ENCODE data around the gene CADPS. TPM values are rescaled to one million over a fixed set of nuclear protein-coding genes. Genes with fewer than 3 reads are reported as not detected.

The CADPS gene
- polyA plus RNA-seq, 1 donor (not counting 4 experiments of a cell fraction or from before 2014, with no cell fraction given) = not detected

DNA sequence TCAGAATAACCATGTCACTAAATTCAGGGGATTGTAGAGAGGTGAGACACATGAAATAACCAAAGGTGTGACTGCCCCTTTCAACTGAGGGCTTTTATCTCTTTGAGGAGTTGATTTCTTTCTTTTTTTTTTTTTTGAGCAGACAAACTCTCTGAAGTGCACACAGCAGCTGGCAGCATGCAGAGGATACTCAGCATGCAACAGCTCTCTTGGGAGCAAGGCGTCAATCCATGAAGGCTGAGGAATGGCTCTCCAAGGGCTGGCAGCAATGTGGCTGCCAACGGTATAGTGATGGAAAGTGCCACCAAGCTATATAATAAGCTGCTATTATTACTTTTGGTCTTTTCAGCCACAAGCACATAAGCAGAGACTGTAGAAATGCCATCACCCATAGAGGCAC is 275.2 kb downstream of the CADPS start:
- TF ChIP-seq, protein P1, sequence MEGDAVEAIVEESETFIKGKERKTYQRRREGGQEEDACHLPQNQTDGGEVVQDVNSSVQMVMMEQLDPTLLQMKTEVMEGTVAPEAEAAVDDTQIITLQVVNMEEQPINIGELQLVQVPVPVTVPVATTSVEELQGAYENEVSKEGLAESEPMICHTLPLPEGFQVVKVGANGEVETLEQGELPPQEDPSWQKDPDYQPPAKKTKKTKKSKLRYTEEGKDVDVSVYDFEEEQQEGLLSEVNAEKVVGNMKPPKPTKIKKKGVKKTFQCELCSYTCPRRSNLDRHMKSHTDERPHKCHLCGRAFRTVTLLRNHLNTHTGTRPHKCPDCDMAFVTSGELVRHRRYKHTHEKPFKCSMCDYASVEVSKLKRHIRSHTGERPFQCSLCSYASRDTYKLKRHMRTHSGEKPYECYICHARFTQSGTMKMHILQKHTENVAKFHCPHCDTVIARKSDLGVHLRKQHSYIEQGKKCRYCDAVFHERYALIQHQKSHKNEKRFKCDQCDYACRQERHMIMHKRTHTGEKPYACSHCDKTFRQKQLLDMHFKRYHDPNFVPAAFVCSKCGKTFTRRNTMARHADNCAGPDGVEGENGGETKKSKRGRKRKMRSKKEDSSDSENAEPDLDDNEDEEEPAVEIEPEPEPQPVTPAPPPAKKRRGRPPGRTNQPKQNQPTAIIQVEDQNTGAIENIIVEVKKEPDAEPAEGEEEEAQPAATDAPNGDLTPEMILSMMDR (optimal IDR thresholded peaks at IDR 0.05 in 1 of 3, IDR thresholded peaks at IDR 0.05 in 1 of 3, conservative IDR thresholded peaks at IDR 0.05 in 1 of 3; ENCODE audit: extremely low read depth in 1 of 3, insufficient read depth in 2 of 3, low read length in 3 of 3) = no peak
- TF ChIP-seq EZH2 (IDR thresholded peaks at IDR 0.05; ENCODE audit: low read length) = no peak
- no peak for FAIRE-seq
- dilution Hi-C loops (cut with MboI; ENCODE audit: extremely low pct_ligation_motif_present, low sequenced_read_pairs) = no loop called here
- Histone ChIP-seq H3K4me1 (ENCODE audit: control insufficient read depth, extremely low read depth, insufficient read depth, low read length) (peaks cover 36% of the 10 kb centered on the region), H2AFZ (ENCODE audit: control insufficient read depth, low read length) (no peak overlapping the region), H3K4me3 (ENCODE audit: control insufficient read depth in 2 of 3, extremely low read depth in 1 of 3, insufficient read depth in 2 of 3, low read depth in 1 of 3, low read length in 3 of 3) (no peak overlapping the region), H3K9me3 (ENCODE audit: control insufficient read depth, low read depth, low read length) (no peaks in the 10 kb centered on the region), H3K9ac (ENCODE audit: control insufficient read depth, extremely low read depth, insufficient read depth, low read length) (no peak overlapping the region), H3K9me1 (ENCODE audit: control insufficient read depth, extremely low read depth, insufficient read depth, low read length) (no peaks in the 10 kb centered on the region), H3K27me3 (ENCODE audit: control insufficient read depth, extremely low read depth, insufficient read depth, low read length) (no peaks in the 10 kb centered on the region), H3K36me3 (ENCODE audit: control insufficient read depth in 2 of 2, extremely low read depth in 1 of 2, insufficient read depth in 2 of 2, low read length in 2 of 2) (no peaks in the 10 kb centered on the region), H3K27ac (ENCODE audit: control insufficient read depth, insufficient read depth, low read length) (no peak overlapping the region), H3K4me2 (ENCODE audit: control insufficient read depth, extremely low read depth, insufficient read depth, low read depth, low read length) (no peak overlapping the region), H4K20me1 (ENCODE audit: control insufficient read depth, extremely low read depth, insufficient read depth, low read length) (no peaks in the 10 kb centered on the region), H3K79me2 (ENCODE audit: control insufficient read depth, insufficient read depth, low read length) (no peaks in the 10 kb centered on the region)
- DNase-seq (ENCODE audit: low read depth, low spot score) = no peak

DNA sequence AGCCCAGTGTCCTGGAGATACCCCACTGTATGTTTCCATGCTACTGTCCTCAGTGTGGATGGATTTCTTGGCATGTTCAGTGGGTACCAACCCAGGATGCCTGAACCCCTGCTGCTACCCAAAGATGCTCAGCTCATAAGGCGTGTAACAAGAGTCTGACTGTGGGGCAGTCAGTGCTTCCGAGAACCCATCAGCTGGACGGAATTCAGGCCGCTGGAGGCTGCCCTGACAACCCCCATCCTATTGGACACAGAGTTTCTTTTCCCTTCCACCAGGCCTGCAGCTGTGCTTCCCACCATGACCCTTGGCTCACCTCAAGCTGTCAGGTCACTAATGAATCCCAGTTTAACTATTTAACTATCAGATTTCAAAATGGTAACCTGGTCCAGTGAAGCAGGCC is 277.7 kb downstream of the CADPS start:
- no peaks in the 10 kb centered on the region for H3K27me3 ChIP-seq (ENCODE audit: control insufficient read depth, extremely low read depth, insufficient read depth, low read length)
- no peak overlapping the region for H3K4me2 ChIP-seq (ENCODE audit: control insufficient read depth, extremely low read depth, insufficient read depth, low read depth, low read length)
- no peaks in the 10 kb centered on the region for H3K9me3 ChIP-seq (ENCODE audit: control insufficient read depth, low read depth, low read length)
- FAIRE-seq = no peak
- H2AFZ ChIP-seq (ENCODE audit: control insufficient read depth, low read length) = no peak overlapping the region
- dilution Hi-C loops (cut with MboI; ENCODE audit: extremely low pct_ligation_motif_present, low sequenced_read_pairs) = no loop called here
- H3K9me1 ChIP-seq (ENCODE audit: control insufficient read depth, extremely low read depth, insufficient read depth, low read length) = no peaks in the 10 kb centered on the region
- H4K20me1 ChIP-seq (ENCODE audit: control insufficient read depth, extremely low read depth, insufficient read depth, low read length) = no peaks in the 10 kb centered on the region
- H3K9ac ChIP-seq (ENCODE audit: control insufficient read depth, extremely low read depth, insufficient read depth, low read length) = no peak overlapping the region
- H3K79me2 ChIP-seq (ENCODE audit: control insufficient read depth, insufficient read depth, low read length) = no peaks in the 10 kb centered on the region
- H3K4me3 ChIP-seq (ENCODE audit: control insufficient read depth in 2 of 3, extremely low read depth in 1 of 3, insufficient read depth in 2 of 3, low read depth in 1 of 3, low read length in 3 of 3) = no peak overlapping the region
- TF ChIP-seq, protein P1 (optimal IDR thresholded peaks at IDR 0.05 in 1 of 3, IDR thresholded peaks at IDR 0.05 in 1 of 3, conservative IDR thresholded peaks at IDR 0.05 in 1 of 3; ENCODE audit: extremely low read depth in 1 of 3, insufficient read depth in 2 of 3, low read length in 3 of 3) = no peak
- no peak for TF ChIP-seq EZH2 (IDR thresholded peaks at IDR 0.05; ENCODE audit: low read length)
- H3K36me3 ChIP-seq (ENCODE audit: control insufficient read depth in 2 of 2, extremely low read depth in 1 of 2, insufficient read depth in 2 of 2, low read length in 2 of 2) = no peaks in the 10 kb centered on the region
- peaks cover 14% of the 10 kb centered on the region for H3K4me1 ChIP-seq (ENCODE audit: control insufficient read depth, extremely low read depth, insufficient read depth, low read length)
- no peak overlapping the region for H3K27ac ChIP-seq (ENCODE audit: control insufficient read depth, insufficient read depth, low read length)
- no peak for DNase-seq (ENCODE audit: low read depth, low spot score)
